Lung (tissue), 12 donors: ENCODE measurements around the gene COL25A1. TPM values are rescaled to one million over a fixed set of nuclear protein-coding genes. Genes with fewer than 3 reads are reported as not detected.

Experiments used
- ATAC-seq: fragments of 200-7000 bp; cut with Tn5 transposase; one replicate; pipeline ENCODE4 v1.9.1; 2020; ENCODE audit warnings: moderate number of reproducible peaks; ENCODE audit not compliant: insufficient read depth, low FRiP score
- DNase-seq, 3 donors: peaks; one replicate each; pipeline ENCODE4 v3.0.0-alpha.2; 2013 to 2017
- H3K27ac ChIP-seq, 2 donors: one replicate each; pipeline ENCODE4 v1.5.1; 2013; ENCODE audit warnings: mild to moderate bottlenecking in 2 of 2, moderate library complexity in 2 of 2, control low read depth in 1 of 2, inconsistent platforms in 1 of 2, low read depth in 1 of 2, low read length in 1 of 2
- H3K27me3 ChIP-seq, 3 donors: one replicate each; pipeline ENCODE4 v1.5.1; 2013; ENCODE audit warnings: low read length in 2 of 3; ENCODE audit not compliant: control insufficient read depth in 3 of 3, insufficient read depth in 3 of 3
- H3K36me3 ChIP-seq, 4 donors: one replicate each; pipeline ENCODE4 v1.5.1; 2013; ENCODE audit warnings: low read length in 4 of 4, mild to moderate bottlenecking in 1 of 4, moderate library complexity in 1 of 4; ENCODE audit not compliant: control insufficient read depth in 4 of 4, insufficient read depth in 4 of 4
- H3K4me1 ChIP-seq, 5 donors: one replicate each; pipeline ENCODE4 v1.5.1; 2013; ENCODE audit warnings: low read length in 5 of 5, mild to moderate bottlenecking in 2 of 5, moderate library complexity in 1 of 5; ENCODE audit not compliant: control insufficient read depth in 5 of 5, insufficient read depth in 5 of 5
- H3K4me3 ChIP-seq: one replicate; pipeline ENCODE4 v1.5.1; 2013; ENCODE audit warnings: mild to moderate bottlenecking, control low read depth, moderate library complexity
- H3K9ac ChIP-seq, 2 donors: one replicate each; pipeline ENCODE4 v1.5.1; 2013; ENCODE audit warnings: low read length in 2 of 2, control low read depth in 1 of 2; ENCODE audit not compliant: insufficient read depth in 1 of 2
- H3K9me3 ChIP-seq, 4 donors: one replicate each; pipeline ENCODE4 v1.5.1; 2013; ENCODE audit warnings: low read length in 3 of 4, mild to moderate bottlenecking in 1 of 4, moderate library complexity in 1 of 4; ENCODE audit not compliant: control insufficient read depth in 4 of 4, insufficient read depth in 3 of 4
- WGBS, 2 donors: extraction: QIAGEN DNeasy Blood & Tissue Kit; methylation state at CpG; one replicate each; pipeline ENCODE4 v1.1.7; 2013; 5-methylcytosine and 5-hydroxymethylcytosine counted together
- polyA plus RNA-seq, 2 donors: library from polyadenylated mRNA; stranded (reverse); fragments of 200-250 nt; gene quantifications; one replicate each; pipeline ENCODE4 v1.2.1, GENCODE V29; 2013
- total RNA-seq, 2 donors: library from RNA; depleted of rRNA in 1 of 2; stranded (reverse); fragments of >200 nt in 1 of 2; gene quantifications; one replicate each; pipeline ENCODE4 v1.2.1, GENCODE V29; 2014 to 2021
- TF ChIP-seq, protein P1 (sequence below): IDR thresholded peaks from 2 replicates; pipeline ENCODE4 v1.5.1; 2012; ENCODE audit warnings: mild to moderate bottlenecking; ENCODE audit errors: control extremely low read depth, extremely low read depth
- donor health status: control.
- donor health status: control.
- donor health status: Bipolar disorder and iron deficiency.
- donor health status: healthy.
- donor health status: DM: yes; HTN: yes; CAD: no.

The COL25A1 gene
- total and polyA plus RNA-seq, 4 donors = 0.06 to 3.5 (median 1.8) TPM

DNA sequence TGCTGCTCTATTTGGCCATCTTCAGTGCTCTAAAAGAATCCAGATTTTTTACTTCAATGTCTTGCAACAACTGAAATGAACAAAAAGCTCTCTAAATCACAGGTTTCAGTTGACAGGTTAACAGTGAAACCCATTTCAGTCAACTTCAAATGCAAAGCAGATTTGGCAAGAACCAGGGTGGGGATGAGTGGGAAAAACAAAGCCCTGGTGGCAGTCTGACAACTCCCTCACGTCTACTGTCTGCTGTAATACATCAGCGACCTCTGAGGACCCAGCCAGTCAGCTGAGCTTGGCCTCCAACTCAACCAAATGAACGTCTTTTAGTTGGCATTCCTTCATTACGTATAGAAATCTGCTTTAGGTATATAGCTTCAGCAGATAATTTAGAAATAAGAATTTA, 95.8 kb downstream of the COL25A1 start:
- TF ChIP-seq, protein P1, sequence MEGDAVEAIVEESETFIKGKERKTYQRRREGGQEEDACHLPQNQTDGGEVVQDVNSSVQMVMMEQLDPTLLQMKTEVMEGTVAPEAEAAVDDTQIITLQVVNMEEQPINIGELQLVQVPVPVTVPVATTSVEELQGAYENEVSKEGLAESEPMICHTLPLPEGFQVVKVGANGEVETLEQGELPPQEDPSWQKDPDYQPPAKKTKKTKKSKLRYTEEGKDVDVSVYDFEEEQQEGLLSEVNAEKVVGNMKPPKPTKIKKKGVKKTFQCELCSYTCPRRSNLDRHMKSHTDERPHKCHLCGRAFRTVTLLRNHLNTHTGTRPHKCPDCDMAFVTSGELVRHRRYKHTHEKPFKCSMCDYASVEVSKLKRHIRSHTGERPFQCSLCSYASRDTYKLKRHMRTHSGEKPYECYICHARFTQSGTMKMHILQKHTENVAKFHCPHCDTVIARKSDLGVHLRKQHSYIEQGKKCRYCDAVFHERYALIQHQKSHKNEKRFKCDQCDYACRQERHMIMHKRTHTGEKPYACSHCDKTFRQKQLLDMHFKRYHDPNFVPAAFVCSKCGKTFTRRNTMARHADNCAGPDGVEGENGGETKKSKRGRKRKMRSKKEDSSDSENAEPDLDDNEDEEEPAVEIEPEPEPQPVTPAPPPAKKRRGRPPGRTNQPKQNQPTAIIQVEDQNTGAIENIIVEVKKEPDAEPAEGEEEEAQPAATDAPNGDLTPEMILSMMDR = no peak
- peaks cover 0 to 18% (median 0%) of the 10 kb centered on the region in 5 donors for H3K4me1 ChIP-seq
- ATAC-seq (no peak), DNase-seq (peak in 1 of 3 donors; percentile 10)
- peaks cover 0 to 5% (median 0%) of the 10 kb centered on the region in 3 donors for H3K27me3 ChIP-seq
- H3K27ac ChIP-seq = no peak overlapping the region
- H3K9me3 ChIP-seq = no peaks in the 10 kb centered on the region
- WGBS, 2 donors = 72 to 76% methylated on average over 4 of the region's 4 CpGs
- H3K9ac ChIP-seq = no peak overlapping the region
- no peaks in the 10 kb centered on the region for H3K36me3 ChIP-seq
- H3K4me3 ChIP-seq = no peak overlapping the region

DNA sequence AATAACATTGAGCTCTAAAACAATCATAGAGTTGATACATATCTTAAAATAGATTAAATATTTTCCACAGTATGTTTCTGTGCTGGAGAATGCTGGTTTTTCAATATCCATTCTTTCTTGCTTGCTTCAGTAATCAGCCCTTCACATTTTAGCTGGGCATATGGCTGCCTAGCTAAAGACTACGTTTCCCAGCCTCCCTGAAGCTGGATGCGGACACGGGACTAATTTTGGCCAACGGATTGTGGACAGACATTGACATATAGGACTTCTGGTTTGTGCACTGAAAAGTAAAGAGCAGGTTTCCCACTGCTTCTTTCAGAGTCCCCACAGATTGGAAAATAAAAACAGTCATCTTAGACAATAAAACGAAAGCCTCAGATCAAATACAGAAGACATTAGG, 97.3 kb downstream of the COL25A1 start:
- ATAC-seq (no peak), DNase-seq (no peak)
- Histone ChIP-seq H3K9me3 (no peaks in the 10 kb centered on the region), H3K9ac (no peak overlapping the region), H3K27ac (no peak overlapping the region), H3K4me3 (no peak overlapping the region), H3K27me3 (peaks cover 0 to 5% (median 0%) of the 10 kb centered on the region in 3 donors), H3K36me3 (no peaks in the 10 kb centered on the region), H3K4me1 (peaks cover 0 to 18% (median 0%) of the 10 kb centered on the region in 5 donors)
- 80 to 91% methylated on average over 5 of the region's 5 CpGs for WGBS, 2 donors
- TF ChIP-seq, protein P1 = no peak

DNA sequence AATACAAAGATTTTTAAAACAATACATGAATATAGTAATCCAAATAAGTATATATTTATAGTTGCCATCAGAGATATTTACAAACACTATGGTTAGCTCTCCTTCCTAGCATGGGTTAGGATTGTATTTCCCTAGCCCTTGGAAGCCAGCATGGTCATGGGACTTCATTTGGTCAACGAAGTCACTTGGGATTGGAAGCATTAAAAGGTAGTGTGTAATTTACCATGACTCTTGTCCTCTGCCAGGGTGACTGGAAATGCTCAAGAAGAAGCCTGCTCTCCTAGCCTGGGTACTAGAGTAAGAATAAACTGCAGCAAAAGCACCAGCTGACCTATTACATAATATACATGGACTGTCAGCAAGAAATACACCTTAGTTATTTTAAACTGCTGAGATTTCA, 102.9 kb downstream of the COL25A1 start:
- Histone ChIP-seq H3K4me3 (no peak overlapping the region), H3K4me1 (no peaks in the 10 kb centered on the region), H3K9ac (no peak overlapping the region), H3K27me3 (no peaks in the 10 kb centered on the region), H3K27ac (no peak overlapping the region), H3K9me3 (no peaks in the 10 kb centered on the region), H3K36me3 (no peaks in the 10 kb centered on the region)
- TF ChIP-seq, protein P1 = no peak
- DNase-seq (no peak), ATAC-seq (no peak)
- WGBS, 2 donors = 86 to 92% methylated on average over 1 of the region's 1 CpG

DNA sequence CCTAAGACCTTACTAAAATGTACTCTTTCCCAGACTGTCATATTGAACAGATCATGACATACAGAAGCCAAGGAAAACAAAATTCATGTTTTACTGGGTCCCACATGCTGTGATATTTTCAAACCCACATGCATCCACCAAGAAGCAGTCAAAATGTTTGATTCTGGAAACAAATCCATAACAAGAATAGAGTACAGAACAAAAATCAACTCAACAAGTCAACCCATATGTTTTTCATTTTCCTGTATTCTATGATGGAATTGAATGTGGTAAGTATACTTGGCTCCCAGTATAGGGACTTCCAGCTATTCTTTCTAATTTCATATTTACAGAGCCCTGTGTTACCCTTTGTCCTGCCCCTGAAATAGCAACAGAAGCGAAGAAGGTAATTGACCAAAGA, 106.8 kb downstream of the COL25A1 start:
- ATAC-seq = no peak
- no peak overlapping the region for H3K9ac ChIP-seq
- DNase-seq = no peak
- H3K9me3 ChIP-seq = no peaks in the 10 kb centered on the region
- no peak overlapping the region for H3K4me3 ChIP-seq
- H3K27ac ChIP-seq = no peak overlapping the region
- H3K4me1 ChIP-seq = no peaks in the 10 kb centered on the region
- TF ChIP-seq, protein P1 = no peak
- H3K36me3 ChIP-seq = no peaks in the 10 kb centered on the region
- peaks cover 0 to 2% (median 0%) of the 10 kb centered on the region in 3 donors for H3K27me3 ChIP-seq
- WGBS, 2 donors = 85 to 93% methylated on average over 1 of the region's 1 CpG
